CD4-positive, alpha-beta memory T cell (primary cell): Measurements from ENCODE around the gene TRPT1. TPM values are rescaled to one million over a fixed set of nuclear protein-coding genes. Genes with fewer than 3 reads are reported as not detected.
A peak's percentile ranks its signal among the peaks of the same experiment; 100 is the strongest.

ENCODE experiments used
- CTCF ChIA-PET: fragments of 350-600 bp; sonication (Branson Sonifier 250); formaldehyde crosslinking; loops from one replicate; lab custom pipeline; 2021; ENCODE audit warnings: inconsistent platforms; ENCODE audit not compliant: partially characterized antibody; lab: Charles Lee
- POLR2A ChIA-PET: fragments of 350-600 bp; sonication (Branson Sonifier 250); formaldehyde crosslinking; loops from one replicate; lab custom pipeline; 2021; ENCODE audit not compliant: partially characterized antibody; lab: Charles Lee
- DNase-seq, 5 donors: peaks; one replicate each; pipeline versions ENCODE4 v3.0.0 to v3.0.0-alpha.2; 2020 to 2022; ENCODE audit warnings: mixed read lengths in 1 of 5
- H3K27ac ChIP-seq: one replicate; pipeline ENCODE4 v1.7.0; 2013; ENCODE audit warnings: low read depth, low read length
- H3K27me3 ChIP-seq: 2 replicates; pipeline ENCODE4 v1.7.0; 2013; ENCODE audit warnings: mild to moderate bottlenecking, low read length, moderate library complexity; ENCODE audit not compliant: insufficient read depth
- H3K36me3 ChIP-seq: 2 replicates; pipeline ENCODE4 v1.7.0; 2013; ENCODE audit warnings: mild to moderate bottlenecking, low read length, moderate library complexity; ENCODE audit not compliant: insufficient read depth
- H3K4me1 ChIP-seq: 2 replicates; pipeline ENCODE4 v1.7.0; 2013; ENCODE audit warnings: mild to moderate bottlenecking, low read length, moderate library complexity; ENCODE audit not compliant: insufficient read depth
- H3K4me3 ChIP-seq, 2 donors: one replicate each; pipeline ENCODE4 v1.7.0; 2013; ENCODE audit warnings: low read length in 2 of 2, mild to moderate bottlenecking in 1 of 2
- H3K9me3 ChIP-seq, 2 donors: one replicate each; pipeline ENCODE4 v1.7.0; 2013; ENCODE audit warnings: low read length in 2 of 2, control low read depth in 1 of 2; ENCODE audit not compliant: control insufficient read depth in 1 of 2
- H3K27ac Mint-ChIP-seq, 7 donors: one replicate each; pipeline ENCODE4 v1.8.0; 2020 to 2021; ENCODE audit warnings: mixed read lengths in 7 of 7, mild to moderate bottlenecking in 6 of 7, inconsistent platforms in 3 of 7, moderate library complexity in 3 of 7
- H3K27me3 Mint-ChIP-seq, 2 donors: one replicate each; pipeline ENCODE4 v1.8.0; 2020 to 2021; ENCODE audit warnings: mixed read lengths in 2 of 2
- H3K36me3 Mint-ChIP-seq, 2 donors: one replicate each; pipeline ENCODE4 v1.8.0; 2020 to 2021; ENCODE audit warnings: mixed read lengths in 2 of 2, inconsistent platforms in 1 of 2, mild to moderate bottlenecking in 1 of 2
- H3K4me1 Mint-ChIP-seq, 4 donors: one replicate each; pipeline ENCODE4 v1.8.0; 2020 to 2021; ENCODE audit warnings: mixed read lengths in 4 of 4, mild to moderate bottlenecking in 1 of 4
- H3K4me3 Mint-ChIP-seq, 8 donors: one replicate each; pipeline ENCODE4 v1.8.0; 2020 to 2021; ENCODE audit warnings: mixed read lengths in 8 of 8, mild to moderate bottlenecking in 7 of 8, moderate library complexity in 6 of 8, inconsistent platforms in 3 of 8
- H3K9me3 Mint-ChIP-seq, 8 donors: one replicate each; pipeline ENCODE4 v1.8.0; 2020 to 2021; ENCODE audit warnings: mixed read lengths in 8 of 8, mild to moderate bottlenecking in 5 of 8, inconsistent platforms in 3 of 8, moderate library complexity in 1 of 8
- intact Hi-C: fragments of 100-400 bp; cut with micrococcal nuclease; formaldehyde crosslinking; loops from one replicate; pipeline ENCODE4 v1.15.1; 2023
- polyA plus RNA-seq, 2 donors: library from polyadenylated mRNA; unstranded; fragments of 300-500 nt; fragmentation: Illumina TruSeq; gene quantifications; one replicate each; pipeline ENCODE4 v1.2.3, GENCODE V29; 2021
- total RNA-seq, 2 experiments: library from RNA; stranded (reverse); gene quantifications; one replicate each; pipeline ENCODE4 v1.2.3, GENCODE V29; 2021

Gene TRPT1
- total and polyA plus RNA-seq, 4 experiments from 2014 or later: 31.1 to 42.1 (median 36.4) TPM

DNA sequence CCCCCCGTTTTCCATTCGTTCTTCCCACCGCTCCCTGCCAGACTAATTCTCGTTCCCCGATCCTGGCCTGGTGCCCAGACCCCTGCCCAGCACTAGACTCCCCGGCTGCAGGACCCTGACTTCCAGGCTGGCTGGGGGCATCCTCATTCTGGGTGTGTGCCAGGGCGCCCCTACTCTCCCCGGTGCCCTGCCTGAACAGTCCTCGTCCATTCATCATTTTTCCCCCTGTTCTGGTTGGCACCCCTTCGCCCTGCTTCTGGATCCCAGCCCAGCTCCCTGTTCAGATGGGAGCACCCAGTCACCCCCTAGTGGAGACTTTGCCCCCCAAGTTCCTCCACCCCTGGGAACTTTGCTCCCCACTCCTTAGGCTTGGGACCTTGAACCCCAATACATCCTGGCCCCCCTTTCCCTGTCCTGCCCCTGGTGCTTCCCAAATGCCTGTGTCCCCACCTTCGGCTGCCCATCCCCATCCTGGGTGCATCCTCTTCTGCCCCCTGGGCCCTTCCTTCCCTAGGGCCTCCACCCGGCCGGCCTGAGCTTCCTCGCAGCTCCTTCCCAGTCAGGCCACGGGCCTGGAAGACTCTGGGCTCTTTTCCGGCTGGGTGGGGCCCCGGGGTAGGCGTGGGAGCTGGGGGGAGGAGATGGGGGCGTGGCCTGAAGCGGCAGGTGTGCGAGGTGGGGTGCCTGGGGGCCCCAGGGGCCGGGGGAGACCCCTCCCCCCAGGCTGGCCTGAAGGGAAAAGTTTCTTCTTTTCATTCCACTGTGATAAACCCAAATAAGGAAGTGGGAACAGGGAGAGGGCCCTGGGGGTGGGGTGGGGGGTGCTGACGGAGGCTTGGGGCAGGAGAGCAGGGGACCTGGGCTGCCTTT is 26.3 kb upstream of the TRPT1 start:
- DNase-seq: peak in 1 of 5 donors; percentile 17
- Mint-ChIP-seq H3K4me1 (peaks cover 5 to 36% (median 13%) of the 10 kb centered on the region in 4 donors), H3K27me3 (no peaks in the 10 kb centered on the region), H3K9me3 (no peaks in the 10 kb centered on the region), H3K36me3 (peaks cover 0 to 4% of the 10 kb centered on the region in 2 donors), H3K4me3 (peak overlapping the region; percentile 81 to 89 (median 86)), H3K27ac (peak overlapping the region; percentile 53 to 88 (median 82))
- peaks cover 3% of the 10 kb centered on the region for H3K36me3 ChIP-seq
- H3K4me1 ChIP-seq: peaks cover 36% of the 10 kb centered on the region
- intact Hi-C loops: no loop called here
- ChIA-PET CTCF (interaction anchor here (1.7 to 10.5 kb wide), 6 partner anchors 9 to 65 kb away, joined by 4 to 121 read pairs (median 30); partner anchors contain the start of genes CATSPERZ, ESRRA, FERMT3 and PRDX5), POLR2A (interaction anchor here (1.2 to 38.9 kb wide), 9 partner anchors 10 to 66 kb away, joined by 3 to 937 read pairs (median 23); partner anchors contain the start of genes DNAJC4, FERMT3, FKBP2 and GPR137)
- H3K9me3 ChIP-seq: no peaks in the 10 kb centered on the region
- H3K4me3 ChIP-seq: peak overlapping the region; percentile 17 to 56
- no peaks in the 10 kb centered on the region for H3K27me3 ChIP-seq
- H3K27ac ChIP-seq: peak overlapping the region; percentile 36

DNA sequence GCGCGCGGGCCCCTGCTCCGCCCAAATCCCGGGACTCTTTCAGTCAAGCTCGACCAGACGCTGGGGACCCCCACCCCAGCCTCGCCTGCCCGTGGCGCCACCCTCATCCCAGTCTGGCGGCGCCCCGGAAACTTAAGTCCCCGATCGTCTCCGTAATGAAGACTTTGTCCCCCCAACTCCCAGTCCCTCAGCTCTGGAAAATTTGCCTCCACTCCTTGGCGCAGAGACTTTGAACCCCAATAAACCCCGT is 25.7 kb upstream of the TRPT1 start:
- Histone ChIP-seq H3K27ac (peak overlapping the region; percentile 36), H3K4me1 (peaks cover 40% of the 10 kb centered on the region), H3K36me3 (peaks cover 3% of the 10 kb centered on the region), H3K4me3 (peak overlapping the region; percentile 17 to 56), H3K9me3 (no peaks in the 10 kb centered on the region), H3K27me3 (no peaks in the 10 kb centered on the region)
- ChIA-PET POLR2A (interaction anchor here (1.2 to 38.9 kb wide), 9 partner anchors 9 to 66 kb away, joined by 3 to 937 read pairs (median 23); partner anchors contain the start of genes DNAJC4, FERMT3, FKBP2 and GPR137), CTCF (interaction anchor here (1.7 to 10.5 kb wide), 6 partner anchors 10 to 66 kb away, joined by 4 to 121 read pairs (median 30); partner anchors contain the start of genes CATSPERZ, ESRRA, FERMT3 and PRDX5)
- intact Hi-C loops: loop anchor here (1.0 kb wide), 4 partner anchors 18 to 50 kb away; partner anchors contain the start of gene DNAJC4
- peak overlapping the region in 6 of 7 donors; percentile 53 to 88 (median 83) for H3K27ac Mint-ChIP-seq
- no peaks in the 10 kb centered on the region for H3K9me3 Mint-ChIP-seq
- peaks cover 5 to 40% (median 15%) of the 10 kb centered on the region in 4 donors for H3K4me1 Mint-ChIP-seq
- H3K27me3 Mint-ChIP-seq: no peaks in the 10 kb centered on the region
- H3K36me3 Mint-ChIP-seq: peaks cover 0 to 3% of the 10 kb centered on the region in 2 donors
- H3K4me3 Mint-ChIP-seq: peak overlapping the region; percentile 81 to 89 (median 86)
- DNase-seq: no peak

DNA sequence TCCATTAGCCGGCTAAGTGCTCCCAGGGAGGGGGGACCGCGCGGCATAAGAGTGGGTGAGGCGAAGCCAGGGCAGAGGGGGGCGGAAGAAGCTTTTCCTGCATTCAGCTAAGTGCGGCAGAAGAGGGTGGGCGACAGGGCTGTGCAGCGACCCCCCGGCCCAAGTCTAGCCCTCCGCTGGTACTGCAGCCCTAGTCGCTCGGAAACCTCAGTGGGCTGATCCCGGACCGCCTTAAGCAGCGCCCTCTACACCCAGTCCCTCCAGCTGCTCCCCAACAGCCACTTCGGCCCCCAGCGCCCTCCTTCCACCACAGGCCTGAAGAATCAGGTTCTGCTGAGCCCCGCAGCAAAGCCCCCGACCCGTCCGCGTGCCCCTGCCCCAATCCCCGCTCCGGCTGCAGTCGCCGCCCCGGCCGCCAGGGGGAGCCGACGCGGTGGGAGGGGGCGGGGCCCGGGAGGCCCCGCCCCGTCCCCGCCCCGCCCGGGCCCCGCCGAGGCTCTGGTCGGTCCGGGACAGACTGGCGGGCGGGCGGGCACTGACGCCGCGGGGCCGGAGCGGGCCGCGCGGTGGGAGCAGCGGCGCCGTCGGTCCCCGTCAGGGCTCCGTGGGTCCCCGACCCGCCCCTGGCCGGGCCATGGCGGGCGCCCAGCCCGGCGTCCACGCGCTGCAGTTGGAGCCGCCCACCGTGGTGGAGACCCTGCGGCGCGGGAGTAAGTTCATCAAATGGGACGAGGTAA is 25.2 kb upstream of the TRPT1 start, which contains the start of gene PLCB3:
Gene PLCB3 (plus strand): TSS at position 515 of the 737 bp plus-strand sequence. CDS start 120 bp downstream, at position 635.
- H3K4me1 Mint-ChIP-seq: peaks cover 5 to 40% (median 16%) of the 10 kb centered on the region in 4 donors
- no peaks in the 10 kb centered on the region for H3K27me3 Mint-ChIP-seq
- H3K9me3 Mint-ChIP-seq: no peaks in the 10 kb centered on the region
- no peaks in the 10 kb centered on the region for H3K36me3 ChIP-seq
- no peaks in the 10 kb centered on the region for H3K9me3 ChIP-seq
- peak within 1 kb of the TSS; percentile 81 to 89 (median 85) for H3K27ac Mint-ChIP-seq
- H3K4me3 ChIP-seq: peak within 1 kb of the TSS; percentile 17 to 56
- ChIA-PET CTCF (interaction anchor here (0.6 to 10.5 kb wide), 20 partner anchors 8 to 1686 kb away, joined by 3 to 121 read pairs (median 6); partner anchors contain the start of genes CATSPERZ, DNAJC4, ESRRA and FERMT3), POLR2A (interaction anchor here (1.1 to 38.9 kb wide), 12 partner anchors 9 to 67 kb away, joined by 3 to 937 read pairs (median 12); partner anchors contain the start of genes BAD, DNAJC4, FERMT3 and FKBP2)
- H3K4me3 Mint-ChIP-seq: peak within 1 kb of the TSS; percentile 84 to 89 (median 88)
- peak; percentile 53 to 55 (median 53) for DNase-seq
- H3K27ac ChIP-seq: peak within 1 kb of the TSS; percentile 36
- H3K27me3 ChIP-seq: no peaks in the 10 kb centered on the region
- peaks cover 40% of the 10 kb centered on the region for H3K4me1 ChIP-seq
- peaks cover 0 to 2% of the 10 kb centered on the region in 2 donors for H3K36me3 Mint-ChIP-seq
- intact Hi-C loops: loop anchor here (1.0 kb wide), 4 partner anchors 18 to 50 kb away; partner anchors contain the start of gene DNAJC4

DNA sequence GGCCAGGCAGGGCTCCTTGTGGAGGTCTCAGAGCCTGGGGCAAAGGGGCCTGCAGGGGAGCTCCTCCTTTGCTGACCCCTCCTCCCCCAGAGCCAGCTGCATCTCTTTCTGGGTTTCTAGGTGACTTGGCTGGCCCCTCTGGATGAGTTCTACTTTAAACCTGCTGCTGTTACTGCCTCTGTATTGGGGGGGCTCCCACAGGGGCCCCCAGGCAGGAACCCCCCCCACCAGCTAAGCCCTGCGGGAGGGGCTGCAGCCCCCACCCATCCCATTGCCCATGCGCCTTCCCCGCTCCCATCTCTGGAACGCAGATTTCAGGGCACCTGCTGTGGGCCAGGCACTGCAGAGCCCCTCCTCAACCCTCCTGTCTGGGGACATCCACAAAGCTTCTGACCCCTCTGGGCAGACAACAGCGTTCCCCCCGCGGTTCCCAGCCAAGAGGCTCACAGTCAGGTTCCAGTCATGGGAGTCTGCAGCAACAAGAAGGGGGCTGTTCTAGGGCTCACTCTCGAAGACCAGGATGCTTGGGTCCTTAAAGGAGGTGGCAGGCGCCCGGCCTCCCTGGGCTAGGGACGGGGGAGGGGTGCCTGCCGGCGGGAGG is 24.5 kb upstream of the TRPT1 start:
- Mint-ChIP-seq H3K36me3 (peaks cover 0 to 2% of the 10 kb centered on the region in 2 donors), H3K27ac (peak overlapping the region in 1 of 7 donors; percentile 68), H3K27me3 (no peaks in the 10 kb centered on the region), H3K4me1 (peaks cover 5 to 46% (median 20%) of the 10 kb centered on the region in 4 donors), H3K4me3 (peak overlapping the region in 7 of 8 donors; percentile 44 to 89 (median 87)), H3K9me3 (no peaks in the 10 kb centered on the region)
- no peaks in the 10 kb centered on the region for H3K9me3 ChIP-seq
- ChIA-PET POLR2A (interaction anchor here (1.1 to 38.9 kb wide), 12 partner anchors 8 to 67 kb away, joined by 3 to 937 read pairs (median 12); partner anchors contain the start of genes BAD, DNAJC4, FERMT3 and FKBP2), CTCF (interaction anchor here (0.6 to 10.5 kb wide), 22 partner anchors 8 to 1686 kb away, joined by 3 to 121 read pairs (median 6); partner anchors contain the start of genes CATSPERZ, DNAJC4, ESRRA and FERMT3)
- H3K36me3 ChIP-seq: no peaks in the 10 kb centered on the region
- intact Hi-C loops: loop anchor here (1.0 kb wide), 4 partner anchors 19 to 51 kb away; partner anchors contain the start of gene DNAJC4
- DNase-seq: no peak
- peaks cover 46% of the 10 kb centered on the region for H3K4me1 ChIP-seq
- no peak overlapping the region for H3K27ac ChIP-seq
- H3K4me3 ChIP-seq: peak overlapping the region in 1 of 2 donors; percentile 38
- no peaks in the 10 kb centered on the region for H3K27me3 ChIP-seq

DNA sequence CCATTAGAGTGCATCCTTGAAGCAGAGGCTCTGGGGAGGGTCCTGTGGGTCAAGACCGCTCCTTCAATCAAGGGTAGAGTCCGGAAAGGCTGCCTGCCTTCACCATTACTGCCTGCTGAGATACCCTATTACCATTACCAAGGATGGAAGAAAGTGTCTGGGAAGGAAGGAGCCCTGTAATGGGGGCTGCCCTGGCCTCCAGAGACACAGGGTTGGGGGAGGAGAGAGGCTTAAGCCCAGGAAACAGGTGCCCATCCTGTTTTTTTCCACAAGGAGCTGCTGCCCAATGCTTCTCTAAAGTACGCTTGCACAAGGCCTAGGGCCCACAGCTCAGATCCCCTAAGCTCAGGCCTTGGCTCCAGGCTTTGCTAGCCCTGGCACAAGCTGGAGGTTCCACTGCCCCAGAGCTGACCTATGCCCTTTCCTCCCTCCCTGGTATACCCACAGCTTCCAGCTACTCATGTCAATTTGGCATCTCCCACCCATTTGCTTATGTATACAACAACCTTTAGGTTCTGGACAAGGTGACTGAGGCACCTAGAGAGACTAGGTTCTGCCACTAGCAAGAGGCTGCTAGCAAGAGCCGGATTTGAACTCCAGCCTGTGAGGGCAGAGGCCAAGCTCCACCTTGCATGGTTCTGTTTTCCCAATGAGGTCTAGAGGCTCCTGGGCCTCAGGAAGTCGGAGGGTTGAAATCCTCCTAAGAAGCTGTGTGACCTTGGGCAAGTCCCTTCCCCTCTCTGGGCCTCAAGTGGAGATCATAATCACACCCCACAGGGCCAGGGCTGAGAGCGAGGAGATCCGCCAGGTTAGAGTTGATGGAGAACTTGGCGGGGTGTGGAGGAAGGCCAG is 23.8 kb upstream of the TRPT1 start:
- H3K4me3 ChIP-seq: no peak overlapping the region
- ChIA-PET POLR2A (interaction anchor here (1.1 to 38.9 kb wide), 11 partner anchors 9 to 68 kb away, joined by 3 to 937 read pairs (median 11); partner anchors contain the start of genes BAD, DNAJC4, FERMT3 and FKBP2), CTCF (interaction anchor here (0.8 to 10.5 kb wide), 19 partner anchors 9 to 105 kb away, joined by 3 to 121 read pairs (median 6); partner anchors contain the start of genes CATSPERZ, DNAJC4, ESRRA and FERMT3)
- H3K4me1 Mint-ChIP-seq: peaks cover 8 to 52% (median 25%) of the 10 kb centered on the region in 4 donors
- H3K27me3 Mint-ChIP-seq: no peaks in the 10 kb centered on the region
- intact Hi-C loops: loop anchor here (10.0 kb wide), 1 partner anchor 525 kb away; the partner anchor contains the start of gene SF1
- no peaks in the 10 kb centered on the region for H3K36me3 ChIP-seq
- H3K27me3 ChIP-seq: no peaks in the 10 kb centered on the region
- peaks cover 0 to 2% of the 10 kb centered on the region in 2 donors for H3K36me3 Mint-ChIP-seq
- H3K9me3 Mint-ChIP-seq: no peaks in the 10 kb centered on the region
- peaks cover 54% of the 10 kb centered on the region for H3K4me1 ChIP-seq
- DNase-seq: no peak
- no peak overlapping the region for H3K27ac ChIP-seq
- H3K4me3 Mint-ChIP-seq: peak overlapping the region; percentile 15 to 79 (median 46)
- H3K9me3 ChIP-seq: no peaks in the 10 kb centered on the region
- peak overlapping the region in 3 of 7 donors; percentile 1 to 86 (median 10) for H3K27ac Mint-ChIP-seq
